Stimulated activated effector memory CD8-positive, alpha-beta T cell treated with anti-CD3 and anti-CD28 coated beads, Interleukin-12 subunit alpha, Interleukin-12 subunit beta, amount 100 ng/mL, for 72 hours (primary cell): ENCODE data around the gene SPOCK1.
"Not testable (repeated sequence)": the region's sequence is repeated elsewhere in the genome, so short reads cannot be mapped to it uniquely, and the experiment has no call there.

ENCODE experiments used
- ATAC-seq: fragments of 150-1000 bp; cut with Tn5 transposase; 2 replicates; pipeline ENCODE4 v1.10.0; 2021
- DNase-seq, 2 donors: peaks; one replicate each; pipeline ENCODE4 v3.0.0; 2021 to 2022; ENCODE audit warnings: low spot score in 2 of 2
- H3K27ac Mint-ChIP-seq: one replicate; pipeline ENCODE4 v1.8.0; 2022; ENCODE audit warnings: mild to moderate bottlenecking, mixed read lengths
- H3K36me3 Mint-ChIP-seq: one replicate; pipeline ENCODE4 v1.8.0; 2022; ENCODE audit warnings: mild to moderate bottlenecking, mixed read lengths
- H3K4me1 Mint-ChIP-seq: one replicate; pipeline ENCODE4 v1.8.0; 2022; ENCODE audit warnings: mixed read lengths
- H3K4me3 Mint-ChIP-seq: one replicate; pipeline ENCODE4 v1.8.0; 2022; ENCODE audit warnings: mild to moderate bottlenecking, mixed read lengths
- H3K9me3 Mint-ChIP-seq: one replicate; pipeline ENCODE4 v1.8.0; 2022; ENCODE audit warnings: mixed read lengths

Gene SPOCK1

GRCh38 chr5:137262818-137263217, 236.3 kb downstream of the SPOCK1 start:
- Mint-ChIP-seq H3K27ac (no peak overlapping the region), H3K4me1 (no peaks in the 10 kb centered on the region), H3K4me3 (no peak overlapping the region), H3K36me3 (no peaks in the 10 kb centered on the region), H3K9me3 (no peaks in the 10 kb centered on the region)
- ATAC-seq: no peak
- DNase-seq: no peak

GRCh38 chr5:137260820-137261695, 238.1 kb downstream of the SPOCK1 start:
- Mint-ChIP-seq H3K36me3 (no peaks in the 10 kb centered on the region), H3K27ac (no peak overlapping the region), H3K4me1 (no peaks in the 10 kb centered on the region), H3K9me3 (no peaks in the 10 kb centered on the region), H3K4me3 (no peak overlapping the region)
- no peak for ATAC-seq
- DNase-seq: no peak

- H3K36me3 Mint-ChIP-seq, H3K4me1 Mint-ChIP-seq, H3K27ac Mint-ChIP-seq, DNase-seq, H3K9me3 Mint-ChIP-seq, ATAC-seq, H3K4me3 Mint-ChIP-seq: not testable (repeated sequence)
Observed at GRCh38 chr5:137259115-137259514, 240.0 kb downstream of the SPOCK1 start.

- no peak overlapping the region for H3K4me3 Mint-ChIP-seq
- no peaks in the 10 kb centered on the region for H3K9me3 Mint-ChIP-seq
- no peaks in the 10 kb centered on the region for H3K36me3 Mint-ChIP-seq
- no peak overlapping the region for H3K27ac Mint-ChIP-seq
- ATAC-seq (no peak), DNase-seq (no peak)
- H3K4me1 Mint-ChIP-seq: no peaks in the 10 kb centered on the region
Observed at GRCh38 chr5:137254119-137255090, 244.7 kb downstream of the SPOCK1 start.

GRCh38 chr5:137252512-137252911, 246.6 kb downstream of the SPOCK1 start:
- no peaks in the 10 kb centered on the region for H3K36me3 Mint-ChIP-seq

GRCh38 chr5:137250421-137250820, 248.7 kb downstream of the SPOCK1 start:
- ATAC-seq: no peak

More at GRCh38 chr5:137252512-137252911, 246.6 kb downstream of the SPOCK1 start:
- DNase-seq (no peak), ATAC-seq (no peak)
- no peaks in the 10 kb centered on the region for H3K9me3 Mint-ChIP-seq
- no peak overlapping the region for H3K27ac Mint-ChIP-seq
- H3K4me3 Mint-ChIP-seq: no peak overlapping the region
- no peaks in the 10 kb centered on the region for H3K4me1 Mint-ChIP-seq

GRCh38 chr5:137248527-137248926, 250.6 kb downstream of the SPOCK1 start:
- DNase-seq (no peak), ATAC-seq (no peak)
- H3K4me1 Mint-ChIP-seq: no peaks in the 10 kb centered on the region
- no peak overlapping the region for H3K4me3 Mint-ChIP-seq
- no peaks in the 10 kb centered on the region for H3K36me3 Mint-ChIP-seq
- H3K27ac Mint-ChIP-seq: no peak overlapping the region
- H3K9me3 Mint-ChIP-seq: no peaks in the 10 kb centered on the region

More at GRCh38 chr5:137250421-137250820, 248.7 kb downstream of the SPOCK1 start:
- DNase-seq: no peak
- Mint-ChIP-seq H3K4me3 (no peak overlapping the region), H3K4me1 (no peaks in the 10 kb centered on the region), H3K36me3 (no peaks in the 10 kb centered on the region), H3K9me3 (no peaks in the 10 kb centered on the region), H3K27ac (no peak overlapping the region)

GRCh38 chr5:137245438-137245837, 253.7 kb downstream of the SPOCK1 start:
- DNase-seq (no peak), ATAC-seq (no peak)
- Mint-ChIP-seq H3K4me1 (no peaks in the 10 kb centered on the region), H3K36me3 (no peaks in the 10 kb centered on the region), H3K9me3 (no peaks in the 10 kb centered on the region), H3K27ac (no peak overlapping the region), H3K4me3 (no peak overlapping the region)

- Mint-ChIP-seq H3K4me1 (no peaks in the 10 kb centered on the region), H3K9me3 (peaks cover 2% of the 10 kb centered on the region), H3K27ac (no peak overlapping the region), H3K4me3 (no peak overlapping the region), H3K36me3 (no peaks in the 10 kb centered on the region)
- ATAC-seq (no peak), DNase-seq (no peak)
Observed at GRCh38 chr5:137240285-137240684, 258.8 kb downstream of the SPOCK1 start.

- no peak overlapping the region for H3K4me3 Mint-ChIP-seq
- H3K9me3 Mint-ChIP-seq: peaks cover 2% of the 10 kb centered on the region
- no peaks in the 10 kb centered on the region for H3K36me3 Mint-ChIP-seq
- DNase-seq (no peak), ATAC-seq (no peak)
- H3K4me1 Mint-ChIP-seq: no peaks in the 10 kb centered on the region
- H3K27ac Mint-ChIP-seq: no peak overlapping the region
Observed at GRCh38 chr5:137236849-137237507, 262.1 kb downstream of the SPOCK1 start.

GRCh38 chr5:137236252-137236651, 262.9 kb downstream of the SPOCK1 start:
- Mint-ChIP-seq H3K4me3 (no peak overlapping the region), H3K36me3 (no peaks in the 10 kb centered on the region), H3K27ac (no peak overlapping the region), H3K9me3 (peaks cover 2% of the 10 kb centered on the region), H3K4me1 (no peaks in the 10 kb centered on the region)
- DNase-seq (no peak), ATAC-seq (no peak)

- DNase-seq: no peak
- Mint-ChIP-seq H3K9me3 (peaks cover 2% of the 10 kb centered on the region), H3K27ac (no peak overlapping the region), H3K36me3 (no peaks in the 10 kb centered on the region), H3K4me1 (no peaks in the 10 kb centered on the region), H3K4me3 (no peak overlapping the region)
- ATAC-seq: no peak
Observed at GRCh38 chr5:137234973-137235943, 263.9 kb downstream of the SPOCK1 start.

- Mint-ChIP-seq H3K4me1 (no peaks in the 10 kb centered on the region), H3K36me3 (no peaks in the 10 kb centered on the region), H3K27ac (no peak overlapping the region), H3K4me3 (no peak overlapping the region), H3K9me3 (peaks cover 2% of the 10 kb centered on the region)
- ATAC-seq (no peak), DNase-seq (no peak)
Observed at GRCh38 chr5:137233726-137234125, 265.4 kb downstream of the SPOCK1 start.

- not testable (repeated sequence) for H3K27ac Mint-ChIP-seq, H3K9me3 Mint-ChIP-seq, H3K4me3 Mint-ChIP-seq, DNase-seq, H3K4me1 Mint-ChIP-seq, H3K36me3 Mint-ChIP-seq, ATAC-seq
Observed at GRCh38 chr5:137233304-137233703, 265.8 kb downstream of the SPOCK1 start.
